ENCODE measurements around the gene SLC26A11.
A peak's percentile ranks its signal among the peaks of the same experiment; 100 is the strongest.
"Not testable (repeated sequence)": the region's sequence is repeated elsewhere in the genome, so short reads cannot be mapped to it uniquely, and the experiment has no call there.

SLC26A11 gene

GRCh38 chr17:80254396-80255251, 34.4 kb downstream of the SLC26A11 start:
- no peak for TF ChIP-seq CTCF (conservative IDR thresholded peaks at IDR 0.05; ENCODE audit: low read depth, low read length)
- no peak overlapping the region for H3K4me3 ChIP-seq (ENCODE audit: low read length)
- peak; percentile 76 for DNase-seq (ENCODE audit: low read depth)

- H3K4me3 ChIP-seq (ENCODE audit: low read length) = no peak overlapping the region
- DNase-seq (ENCODE audit: low read depth) = no peak
- no peak for TF ChIP-seq CTCF (conservative IDR thresholded peaks at IDR 0.05; ENCODE audit: low read depth, low read length)
These were observed 35.8 kb downstream of the SLC26A11 start for GRCh38 chr17:80256034-80256350.

- no peak for TF ChIP-seq CTCF (conservative IDR thresholded peaks at IDR 0.05; ENCODE audit: low read depth, low read length)
- DNase-seq (ENCODE audit: low read depth) = no peak
- H3K4me3 ChIP-seq (ENCODE audit: low read length) = no peak overlapping the region
These were observed 37.5 kb downstream of the SLC26A11 start for GRCh38 chr17:80257716-80258213.

GRCh38 chr17:80258296-80258695, 38.1 kb downstream of the SLC26A11 start:
- H3K4me3 ChIP-seq (ENCODE audit: low read length); DNase-seq (ENCODE audit: low read depth): not testable (repeated sequence)

- TF ChIP-seq CTCF (conservative IDR thresholded peaks at IDR 0.05; ENCODE audit: low read depth, low read length) = no peak
- DNase-seq (ENCODE audit: low read depth) = no peak
- H3K4me3 ChIP-seq (ENCODE audit: low read length) = peak overlapping the region; percentile 37
These were observed 39.3 kb downstream of the SLC26A11 start for GRCh38 chr17:80259457-80260068.

- DNase-seq (ENCODE audit: low read depth) = no peak
- TF ChIP-seq CTCF (conservative IDR thresholded peaks at IDR 0.05; ENCODE audit: low read depth, low read length) = no peak
- H3K4me3 ChIP-seq (ENCODE audit: low read length) = peak overlapping the region; percentile 37
These were observed 39.9 kb downstream of the SLC26A11 start for GRCh38 chr17:80260069-80260535.

GRCh38 chr17:80260791-80261158, 40.5 kb downstream of the SLC26A11 start, which contains the start of gene RNF213:
RNF213 (plus strand) TSS chr17:80260852; CDS start chr17:80263682, 2,830 bp downstream.
- peak within 1 kb of the TSS; percentile 59 for H3K4me3 ChIP-seq (ENCODE audit: low read length)
- TF ChIP-seq CTCF (conservative IDR thresholded peaks at IDR 0.05; ENCODE audit: low read depth, low read length) = no peak
- DNase-seq (ENCODE audit: low read depth) = no peak

Data from retinal pigment epithelial cell (primary cell).